ENCODE results near the gene ANXA2R.
A peak's percentile ranks its signal among the peaks of the same experiment; 100 is the strongest.

The ANXA2R gene

DNA sequence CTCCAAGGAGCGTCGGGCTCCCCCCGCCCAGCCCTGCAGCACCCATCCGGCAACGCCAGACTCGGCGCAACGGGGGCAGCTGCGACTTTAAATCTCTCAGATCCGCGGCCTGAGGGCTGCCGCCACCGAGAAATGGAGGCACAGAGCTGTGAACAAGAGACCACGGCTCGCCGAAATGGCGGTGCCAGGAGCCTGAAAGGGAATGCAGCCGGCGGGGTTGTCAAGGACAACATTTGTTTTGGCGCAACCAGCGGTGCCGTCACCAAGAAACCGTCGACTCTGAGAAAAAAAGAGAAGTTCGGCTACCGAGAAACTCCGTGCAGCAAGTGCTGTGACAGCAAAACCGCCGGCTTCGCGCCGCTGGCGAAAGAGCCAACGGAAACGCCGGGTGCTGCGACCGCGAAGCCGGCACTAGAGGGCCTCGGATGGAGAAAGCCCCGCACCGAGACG lies 2.1 kb upstream of the ANXA2R start (continued):
- TF ChIP-seq, protein P1, sequence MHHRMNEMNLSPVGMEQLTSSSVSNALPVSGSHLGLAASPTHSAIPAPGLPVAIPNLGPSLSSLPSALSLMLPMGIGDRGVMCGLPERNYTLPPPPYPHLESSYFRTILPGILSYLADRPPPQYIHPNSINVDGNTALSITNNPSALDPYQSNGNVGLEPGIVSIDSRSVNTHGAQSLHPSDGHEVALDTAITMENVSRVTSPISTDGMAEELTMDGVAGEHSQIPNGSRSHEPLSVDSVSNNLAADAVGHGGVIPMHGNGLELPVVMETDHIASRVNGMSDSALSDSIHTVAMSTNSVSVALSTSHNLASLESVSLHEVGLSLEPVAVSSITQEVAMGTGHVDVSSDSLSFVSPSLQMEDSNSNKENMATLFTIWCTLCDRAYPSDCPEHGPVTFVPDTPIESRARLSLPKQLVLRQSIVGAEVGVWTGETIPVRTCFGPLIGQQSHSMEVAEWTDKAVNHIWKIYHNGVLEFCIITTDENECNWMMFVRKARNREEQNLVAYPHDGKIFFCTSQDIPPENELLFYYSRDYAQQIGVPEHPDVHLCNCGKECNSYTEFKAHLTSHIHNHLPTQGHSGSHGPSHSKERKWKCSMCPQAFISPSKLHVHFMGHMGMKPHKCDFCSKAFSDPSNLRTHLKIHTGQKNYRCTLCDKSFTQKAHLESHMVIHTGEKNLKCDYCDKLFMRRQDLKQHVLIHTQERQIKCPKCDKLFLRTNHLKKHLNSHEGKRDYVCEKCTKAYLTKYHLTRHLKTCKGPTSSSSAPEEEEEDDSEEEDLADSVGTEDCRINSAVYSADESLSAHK (tag by site-specific recombination; IDR thresholded peaks at IDR 0.05) = no peak
- TF ChIP-seq SCRT2 (tag by site-specific recombination; IDR thresholded peaks at IDR 0.05) = no peak
- no peak for TF ChIP-seq ZNF623 (tag by site-specific recombination; IDR thresholded peaks at IDR 0.05)
- no peak for TF ChIP-seq ZNF664 (tag by site-specific recombination; IDR thresholded peaks at IDR 0.05)
- no peak for TF ChIP-seq ZNF423 (tag by site-specific recombination; IDR thresholded peaks at IDR 0.05)
- no peak for TF ChIP-seq ZNF571 (tag by site-specific recombination; IDR thresholded peaks at IDR 0.05)
- no peak for TF ChIP-seq ZEB2 (tag by site-specific recombination; IDR thresholded peaks at IDR 0.05)
- 0 out of 2 replicates have a peak, but pooled peaks have one; percentile 20 for TF ChIP-seq ZFP37 (tag by site-specific recombination; IDR thresholded peaks at IDR 0.05)
- TF ChIP-seq ZNF366 (tag by site-specific recombination; conservative IDR thresholded peaks at IDR 0.05) = no peak
- no peak for TF ChIP-seq ZNF114 (tag by site-specific recombination; IDR thresholded peaks at IDR 0.05)
- TF ChIP-seq OSR2 (tag by site-specific recombination; IDR thresholded peaks at IDR 0.05) = peak; percentile 59; the same call in 1 of the 2 replicates
- no peak for TF ChIP-seq MEIS1 (CRISPR knock-in tag; IDR thresholded peaks at IDR 0.05; ENCODE audit: borderline replicate concordance)
- TF ChIP-seq, protein P2, sequence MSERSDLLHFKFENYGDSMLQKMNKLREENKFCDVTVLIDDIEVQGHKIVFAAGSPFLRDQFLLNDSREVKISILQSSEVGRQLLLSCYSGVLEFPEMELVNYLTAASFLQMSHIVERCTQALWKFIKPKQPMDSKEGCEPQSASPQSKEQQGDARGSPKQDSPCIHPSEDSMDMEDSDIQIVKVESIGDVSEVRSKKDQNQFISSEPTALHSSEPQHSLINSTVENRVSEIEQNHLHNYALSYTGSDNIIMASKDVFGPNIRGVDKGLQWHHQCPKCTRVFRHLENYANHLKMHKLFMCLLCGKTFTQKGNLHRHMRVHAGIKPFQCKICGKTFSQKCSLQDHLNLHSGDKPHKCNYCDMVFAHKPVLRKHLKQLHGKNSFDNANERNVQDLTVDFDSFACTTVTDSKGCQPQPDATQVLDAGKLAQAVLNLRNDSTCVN (tag by site-specific recombination; optimal IDR thresholded peaks at IDR 0.05) = peak; percentile 64
- no peak for TF ChIP-seq ZNF776 (tag by site-specific recombination; IDR thresholded peaks at IDR 0.05; ENCODE audit: borderline replicate concordance)
- TF ChIP-seq, protein P3, sequence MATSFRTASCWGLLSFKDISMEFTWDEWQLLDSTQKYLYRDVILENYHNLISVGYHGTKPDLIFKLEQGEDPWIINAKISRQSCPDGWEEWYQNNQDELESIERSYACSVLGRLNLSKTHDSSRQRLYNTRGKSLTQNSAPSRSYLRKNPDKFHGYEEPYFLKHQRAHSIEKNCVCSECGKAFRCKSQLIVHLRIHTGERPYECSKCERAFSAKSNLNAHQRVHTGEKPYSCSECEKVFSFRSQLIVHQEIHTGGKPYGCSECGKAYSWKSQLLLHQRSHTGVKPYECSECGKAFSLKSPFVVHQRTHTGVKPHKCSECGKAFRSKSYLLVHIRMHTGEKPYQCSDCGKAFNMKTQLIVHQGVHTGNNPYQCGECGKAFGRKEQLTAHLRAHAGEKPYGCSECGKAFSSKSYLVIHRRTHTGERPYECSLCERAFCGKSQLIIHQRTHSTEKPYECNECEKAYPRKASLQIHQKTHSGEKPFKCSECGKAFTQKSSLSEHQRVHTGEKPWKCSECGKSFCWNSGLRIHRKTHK (tag by site-specific recombination; IDR thresholded peaks at IDR 0.05) = no peak
- TF ChIP-seq ZNF48 (tag by site-specific recombination; IDR thresholded peaks at IDR 0.05) = no peak
- TF ChIP-seq ZNF561 (tag by site-specific recombination; IDR thresholded peaks at IDR 0.05; ENCODE audit: borderline replicate concordance) = no peak
- no peak for TF ChIP-seq ZNF37A (tag by site-specific recombination; IDR thresholded peaks at IDR 0.05)
- TF ChIP-seq, protein P4, sequence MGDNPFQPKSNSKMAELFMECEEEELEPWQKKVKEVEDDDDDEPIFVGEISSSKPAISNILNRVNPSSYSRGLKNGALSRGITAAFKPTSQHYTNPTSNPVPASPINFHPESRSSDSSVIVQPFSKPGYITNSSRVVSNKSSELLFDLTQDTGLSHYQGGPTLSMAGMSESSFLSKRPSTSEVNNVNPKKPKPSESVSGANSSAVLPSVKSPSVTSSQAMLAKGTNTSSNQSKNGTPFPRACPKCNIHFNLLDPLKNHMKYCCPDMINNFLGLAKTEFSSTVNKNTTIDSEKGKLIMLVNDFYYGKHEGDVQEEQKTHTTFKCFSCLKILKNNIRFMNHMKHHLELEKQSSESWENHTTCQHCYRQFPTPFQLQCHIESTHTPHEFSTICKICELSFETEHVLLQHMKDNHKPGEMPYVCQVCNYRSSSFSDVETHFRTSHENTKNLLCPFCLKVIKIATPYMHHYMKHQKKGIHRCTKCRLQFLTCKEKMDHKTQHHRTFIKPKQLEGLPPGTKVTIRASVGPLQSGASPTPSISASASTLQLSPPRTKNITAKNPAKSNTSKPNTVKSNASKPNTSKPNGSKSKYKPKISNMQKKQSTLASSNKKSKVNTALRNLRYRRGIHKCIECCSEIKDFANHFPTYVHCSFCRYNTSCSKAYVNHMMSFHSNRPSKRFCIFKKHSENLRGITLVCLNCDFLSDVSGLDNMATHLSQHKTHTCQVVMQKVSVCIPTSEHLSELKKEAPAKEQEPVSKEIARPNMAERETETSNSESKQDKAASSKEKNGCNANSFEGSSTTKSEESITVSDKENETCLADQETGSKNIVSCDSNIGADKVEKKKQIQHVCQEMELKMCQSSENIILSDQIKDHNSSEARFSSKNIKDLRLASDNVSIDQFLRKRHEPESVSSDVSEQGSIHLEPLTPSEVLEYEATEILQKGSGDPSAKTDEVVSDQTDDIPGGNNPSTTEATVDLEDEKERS (tag by site-specific recombination; IDR thresholded peaks at IDR 0.05) = no peak
- TF ChIP-seq ZNF354C (tag by site-specific recombination; IDR thresholded peaks at IDR 0.05; ENCODE audit: borderline replicate concordance, low read depth) = no peak
- TF ChIP-seq, protein P5, sequence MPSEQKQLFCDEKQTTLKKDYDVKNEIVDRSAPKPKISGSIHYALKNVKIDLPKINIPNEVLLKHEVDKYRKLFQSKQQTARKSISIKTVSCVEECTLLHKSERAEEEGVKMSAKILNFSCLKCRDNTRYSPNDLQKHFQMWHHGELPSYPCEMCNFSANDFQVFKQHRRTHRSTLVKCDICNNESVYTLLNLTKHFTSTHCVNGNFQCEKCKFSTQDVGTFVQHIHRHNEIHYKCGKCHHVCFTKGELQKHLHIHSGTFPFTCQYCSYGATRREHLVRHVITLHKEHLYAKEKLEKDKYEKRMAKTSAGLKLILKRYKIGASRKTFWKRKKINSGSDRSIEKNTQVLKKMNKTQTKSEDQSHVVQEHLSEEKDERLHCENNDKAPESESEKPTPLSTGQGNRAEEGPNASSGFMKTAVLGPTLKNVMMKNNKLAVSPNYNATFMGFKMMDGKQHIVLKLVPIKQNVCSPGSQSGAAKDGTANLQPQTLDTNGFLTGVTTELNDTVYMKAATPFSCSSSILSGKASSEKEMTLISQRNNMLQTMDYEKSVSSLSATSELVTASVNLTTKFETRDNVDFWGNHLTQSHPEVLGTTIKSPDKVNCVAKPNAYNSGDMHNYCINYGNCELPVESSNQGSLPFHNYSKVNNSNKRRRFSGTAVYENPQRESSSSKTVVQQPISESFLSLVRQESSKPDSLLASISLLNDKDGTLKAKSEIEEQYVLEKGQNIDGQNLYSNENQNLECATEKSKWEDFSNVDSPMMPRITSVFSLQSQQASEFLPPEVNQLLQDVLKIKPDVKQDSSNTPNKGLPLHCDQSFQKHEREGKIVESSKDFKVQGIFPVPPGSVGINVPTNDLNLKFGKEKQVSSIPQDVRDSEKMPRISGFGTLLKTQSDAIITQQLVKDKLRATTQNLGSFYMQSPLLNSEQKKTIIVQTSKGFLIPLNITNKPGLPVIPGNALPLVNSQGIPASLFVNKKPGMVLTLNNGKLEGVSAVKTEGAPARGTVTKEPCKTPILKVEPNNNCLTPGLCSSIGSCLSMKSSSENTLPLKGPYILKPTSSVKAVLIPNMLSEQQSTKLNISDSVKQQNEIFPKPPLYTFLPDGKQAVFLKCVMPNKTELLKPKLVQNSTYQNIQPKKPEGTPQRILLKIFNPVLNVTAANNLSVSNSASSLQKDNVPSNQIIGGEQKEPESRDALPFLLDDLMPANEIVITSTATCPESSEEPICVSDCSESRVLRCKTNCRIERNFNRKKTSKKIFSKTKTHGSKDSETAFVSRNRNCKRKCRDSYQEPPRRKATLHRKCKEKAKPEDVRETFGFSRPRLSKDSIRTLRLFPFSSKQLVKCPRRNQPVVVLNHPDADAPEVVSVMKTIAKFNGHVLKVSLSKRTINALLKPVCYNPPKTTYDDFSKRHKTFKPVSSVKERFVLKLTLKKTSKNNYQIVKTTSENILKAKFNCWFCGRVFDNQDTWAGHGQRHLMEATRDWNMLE (tag by site-specific recombination; conservative IDR thresholded peaks at IDR 0.05; ENCODE audit: low read depth) = no peak
- TF ChIP-seq, protein P6, sequence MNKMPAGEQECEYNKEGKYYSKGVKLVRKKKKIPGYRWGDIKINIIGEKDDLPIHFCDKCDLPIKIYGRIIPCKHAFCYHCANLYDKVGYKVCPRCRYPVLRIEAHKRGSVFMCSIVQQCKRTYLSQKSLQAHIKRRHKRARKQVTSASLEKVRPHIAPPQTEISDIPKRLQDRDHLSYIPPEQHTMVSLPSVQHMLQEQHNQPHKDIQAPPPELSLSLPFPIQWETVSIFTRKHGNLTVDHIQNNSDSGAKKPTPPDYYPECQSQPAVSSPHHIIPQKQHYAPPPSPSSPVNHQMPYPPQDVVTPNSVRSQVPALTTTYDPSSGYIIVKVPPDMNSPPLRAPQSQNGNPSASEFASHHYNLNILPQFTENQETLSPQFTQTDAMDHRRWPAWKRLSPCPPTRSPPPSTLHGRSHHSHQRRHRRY (tag by site-specific recombination; IDR thresholded peaks at IDR 0.05) = no peak
- TF ChIP-seq ZNF521 (tag by site-specific recombination; IDR thresholded peaks at IDR 0.05) = no peak
- no peak for TF ChIP-seq ZNF791 (tag by site-specific recombination; IDR thresholded peaks at IDR 0.05)
- TF ChIP-seq ZNF324 (tag by site-specific recombination; IDR thresholded peaks at IDR 0.05) = no peak

All from HEK293 (cell line).